Uterus (tissue), 4 donors: ENCODE data around the gene TMEM252. TPM values are rescaled to one million over a fixed set of nuclear protein-coding genes. Genes with fewer than 3 reads are reported as not detected.

Source experiments
- DNase-seq, 2 donors: peaks; one replicate each; pipeline ENCODE4 v3.0.0-alpha.2; 2019 to 2020
- H3K27ac ChIP-seq, 2 donors: fragments of 200-600 bp; sonication (generic); 1 replicate in 1 of 2; 2 replicates in 1 of 2; pipeline ENCODE4 v1.5.1; 2016 to 2018
- H3K27me3 ChIP-seq, 2 donors: fragments of 200-600 bp; sonication (generic); one replicate each; pipeline ENCODE4 v1.5.1; 2018 to 2019; ENCODE audit warnings: control low read depth in 1 of 2
- H3K36me3 ChIP-seq, 2 donors: fragments of 200-600 bp; sonication (generic); one replicate each; pipeline ENCODE4 v1.5.1; 2019; ENCODE audit warnings: control low read depth in 1 of 2
- H3K4me1 ChIP-seq, 2 donors: fragments of 200-600 bp; sonication (generic); one replicate each; pipeline ENCODE4 v1.5.1; 2018 to 2019; ENCODE audit warnings: control low read depth in 1 of 2
- H3K4me3 ChIP-seq, 2 donors: fragments of 200-600 bp; sonication (generic); 1 replicate in 1 of 2; 2 replicates in 1 of 2; pipeline ENCODE4 v1.5.1; 2018 to 2019; ENCODE audit warnings: mild to moderate bottlenecking in 1 of 2
- H3K9me3 ChIP-seq, 2 donors: fragments of 200-600 bp; sonication (generic); one replicate each; pipeline ENCODE4 v1.5.1; 2019; ENCODE audit warnings: control low read depth in 1 of 2
- POLR2A ChIP-seq, 2 donors: fragments of 450-650 bp; IDR thresholded peaks; one replicate each; pipeline ENCODE4 v1.6.1; 2016; ENCODE audit warnings: antibody characterized with exemption in 2 of 2, mild to moderate bottlenecking in 1 of 2, moderate library complexity in 1 of 2
- intact Hi-C: fragments of 100-400 bp; cut with DNase I; formaldehyde crosslinking; loops from one replicate; pipeline ENCODE4 v1.15.1; 2023; ENCODE audit warnings: low total_unique reads
- total RNA-seq, 4 donors: library from RNA; depleted of rRNA in 3 of 4; stranded (reverse); fragments of >200 nt in 3 of 4; gene quantifications; one replicate each; pipeline versions ENCODE4 v1.1.0 to v1.2.4, GENCODE V29; 2014 to 2023
- TF ChIP-seq, protein P1 (sequence below), 4 experiments: fragments of 200-600 bp in 2 of 4; fragments of 450-650 bp in 2 of 4; sonication (generic) in 2 of 4; IDR thresholded peaks; one replicate each; pipeline ENCODE4 v1.5.1; 2016 to 2019; ENCODE audit warnings: antibody characterized with exemption in 4 of 4, mild to moderate bottlenecking in 2 of 4, moderate library complexity in 1 of 4
- donor health status: DM: yes; HTN: yes; CAD: no.

Gene TMEM252, protein sequence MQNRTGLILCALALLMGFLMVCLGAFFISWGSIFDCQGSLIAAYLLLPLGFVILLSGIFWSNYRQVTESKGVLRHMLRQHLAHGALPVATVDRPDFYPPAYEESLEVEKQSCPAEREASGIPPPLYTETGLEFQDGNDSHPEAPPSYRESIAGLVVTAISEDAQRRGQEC
- under 1 TPM in 1 of 4 donors, not detected in 3; 0.69 TPM for total RNA-seq

DNA sequence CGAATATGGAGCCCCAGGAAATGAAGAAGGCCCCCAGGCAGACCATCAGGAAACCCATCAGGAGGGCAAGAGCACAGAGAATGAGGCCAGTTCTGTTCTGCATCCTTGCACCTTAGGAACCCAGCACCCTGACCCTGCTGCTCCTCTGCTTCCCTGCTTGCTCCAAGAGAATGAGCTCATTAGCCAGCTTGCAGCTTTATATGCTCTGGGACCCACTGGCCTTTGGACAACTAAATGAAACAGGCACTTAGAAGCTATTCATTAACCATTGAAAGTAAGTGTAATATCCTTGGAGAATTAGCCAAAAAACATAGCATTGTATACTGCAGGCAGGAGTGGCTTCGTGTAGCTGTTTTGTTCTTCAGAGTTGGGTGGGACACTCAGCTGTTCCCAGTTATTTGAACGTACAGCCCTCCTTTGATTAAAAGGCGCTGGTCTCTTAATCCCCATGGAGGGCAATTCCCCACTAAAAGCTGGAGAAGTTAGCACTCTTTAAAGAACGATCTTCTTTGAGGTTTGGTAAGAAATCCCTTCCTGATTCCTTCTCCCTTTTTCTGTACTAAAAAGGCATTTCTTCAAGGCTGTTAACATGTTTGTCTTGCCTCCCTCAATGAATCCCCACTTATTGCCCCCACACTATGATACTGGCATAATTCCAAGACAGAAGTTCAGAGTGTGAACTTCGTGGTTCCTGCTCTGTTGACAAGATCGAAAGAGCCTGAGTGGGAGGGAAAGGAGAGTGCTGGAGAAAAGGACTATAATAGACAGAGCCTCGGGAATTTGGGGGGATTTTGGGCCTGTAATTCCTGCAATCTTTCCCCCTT is at the start of gene TMEM252:
Gene TMEM252, minus strand, starts transcription at position 172 of the 824 bp plus-strand sequence. Its CDS starts 69 bp downstream, at position 103.
- DNase-seq = no peak
- H3K27me3 ChIP-seq = no peaks in the 10 kb centered on the region
- no peaks in the 10 kb centered on the region for H3K9me3 ChIP-seq
- peaks cover 0 to 6% of the 10 kb centered on the region in 2 donors for H3K4me1 ChIP-seq
- TF ChIP-seq POLR2A (IDR thresholded peaks at IDR 0.05) = no peak
- TF ChIP-seq, protein P1, sequence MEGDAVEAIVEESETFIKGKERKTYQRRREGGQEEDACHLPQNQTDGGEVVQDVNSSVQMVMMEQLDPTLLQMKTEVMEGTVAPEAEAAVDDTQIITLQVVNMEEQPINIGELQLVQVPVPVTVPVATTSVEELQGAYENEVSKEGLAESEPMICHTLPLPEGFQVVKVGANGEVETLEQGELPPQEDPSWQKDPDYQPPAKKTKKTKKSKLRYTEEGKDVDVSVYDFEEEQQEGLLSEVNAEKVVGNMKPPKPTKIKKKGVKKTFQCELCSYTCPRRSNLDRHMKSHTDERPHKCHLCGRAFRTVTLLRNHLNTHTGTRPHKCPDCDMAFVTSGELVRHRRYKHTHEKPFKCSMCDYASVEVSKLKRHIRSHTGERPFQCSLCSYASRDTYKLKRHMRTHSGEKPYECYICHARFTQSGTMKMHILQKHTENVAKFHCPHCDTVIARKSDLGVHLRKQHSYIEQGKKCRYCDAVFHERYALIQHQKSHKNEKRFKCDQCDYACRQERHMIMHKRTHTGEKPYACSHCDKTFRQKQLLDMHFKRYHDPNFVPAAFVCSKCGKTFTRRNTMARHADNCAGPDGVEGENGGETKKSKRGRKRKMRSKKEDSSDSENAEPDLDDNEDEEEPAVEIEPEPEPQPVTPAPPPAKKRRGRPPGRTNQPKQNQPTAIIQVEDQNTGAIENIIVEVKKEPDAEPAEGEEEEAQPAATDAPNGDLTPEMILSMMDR (IDR thresholded peaks at IDR 0.05) = no peak
- no peaks in the 10 kb centered on the region for H3K36me3 ChIP-seq
- H3K27ac ChIP-seq = peak within 1 kb of the TSS; percentile 54 to 72
- H3K4me3 ChIP-seq = no peak within 1 kb of the TSS
- intact Hi-C loops = no loop called here

DNA sequence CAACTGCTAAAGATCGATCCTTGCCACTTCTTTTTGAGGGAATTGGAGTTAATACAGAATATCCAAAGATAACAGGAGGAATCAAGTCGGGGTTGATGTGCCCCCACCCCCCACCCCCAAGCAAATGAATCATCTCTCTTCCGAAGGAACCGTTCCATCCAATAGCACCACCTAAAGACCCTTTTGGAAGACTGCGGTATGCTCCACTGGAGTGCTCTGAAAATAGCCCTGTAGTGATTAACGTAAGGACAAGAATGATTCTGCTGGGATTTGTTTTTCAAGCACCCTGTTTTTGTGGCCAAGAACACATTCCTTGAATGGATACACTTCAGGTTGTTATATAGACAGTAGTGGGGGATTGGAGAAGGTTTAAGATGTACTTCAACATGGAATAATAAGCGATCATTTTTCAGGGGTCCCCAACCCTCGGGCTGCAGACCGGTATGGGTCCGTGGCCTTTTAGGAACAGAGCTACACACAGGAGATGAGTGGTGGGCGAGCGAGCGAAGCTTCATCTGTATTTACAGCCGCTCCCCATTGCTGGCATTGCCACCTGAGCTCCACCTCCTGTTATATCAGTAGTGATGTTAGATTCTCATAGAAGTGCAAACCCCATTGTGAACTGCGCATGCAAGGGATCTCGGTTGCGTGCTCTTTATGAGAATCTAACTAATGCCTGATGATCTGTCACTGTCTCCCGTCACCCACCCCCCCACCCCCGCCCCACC is 44.5 kb upstream of the TMEM252 start:
- Histone ChIP-seq H3K36me3 (no peaks in the 10 kb centered on the region), H3K27me3 (no peaks in the 10 kb centered on the region), H3K9me3 (no peaks in the 10 kb centered on the region), H3K4me1 (no peaks in the 10 kb centered on the region), H3K4me3 (no peak overlapping the region), H3K27ac (no peak overlapping the region)
- DNase-seq = no peak
- TF ChIP-seq, protein P1 (IDR thresholded peaks at IDR 0.05) = no peak
- TF ChIP-seq POLR2A (IDR thresholded peaks at IDR 0.05) = no peak
- intact Hi-C loops = no loop called here

DNA sequence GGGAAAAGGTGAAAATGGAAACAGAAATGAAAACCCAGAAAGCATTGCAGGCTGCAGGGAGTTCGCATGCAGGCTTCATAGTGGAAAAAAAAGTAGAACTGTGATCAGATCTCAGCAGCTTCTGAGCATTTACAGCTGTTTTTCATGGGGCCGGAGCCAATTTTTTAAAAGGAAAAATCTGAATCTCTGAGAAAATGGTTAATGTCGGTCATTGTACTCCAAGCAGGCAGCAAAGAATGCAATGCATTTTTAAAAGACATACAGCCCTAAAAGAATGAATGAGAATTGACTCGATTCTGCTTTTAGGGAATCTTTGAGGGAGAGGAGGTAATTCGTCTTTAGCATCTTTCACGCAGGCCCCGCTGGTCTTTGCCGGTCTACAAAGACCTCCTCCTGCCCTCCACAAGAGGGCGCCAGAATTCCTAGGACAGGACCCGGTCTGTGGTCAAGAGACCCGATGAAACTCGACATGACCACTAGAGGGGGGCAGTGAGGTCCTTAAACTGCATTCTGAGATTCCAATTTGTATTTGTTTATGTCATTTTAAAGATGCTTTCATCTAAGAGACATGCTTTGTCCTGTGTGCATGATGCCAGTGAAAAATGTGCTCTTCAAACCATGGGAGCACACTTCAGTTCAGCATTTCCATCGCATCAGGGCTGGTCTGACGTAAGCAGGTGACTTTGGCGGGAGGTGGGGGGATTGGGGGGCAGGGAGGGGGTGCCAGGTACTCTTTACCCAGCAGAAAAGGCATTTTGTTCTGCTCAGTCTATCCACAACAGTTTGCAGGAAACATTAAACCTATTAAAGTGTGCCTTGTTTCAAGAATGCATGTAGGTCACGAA is 43.7 kb upstream of the TMEM252 start:
- no peak for TF ChIP-seq POLR2A (IDR thresholded peaks at IDR 0.05)
- TF ChIP-seq, protein P1 (IDR thresholded peaks at IDR 0.05) = peak; percentile 92 to 96 (median 94)
- no peaks in the 10 kb centered on the region for H3K4me1 ChIP-seq
- no peaks in the 10 kb centered on the region for H3K9me3 ChIP-seq
- no peak overlapping the region for H3K27ac ChIP-seq
- no peaks in the 10 kb centered on the region for H3K27me3 ChIP-seq
- no peaks in the 10 kb centered on the region for H3K36me3 ChIP-seq
- DNase-seq = peak; percentile 67 to 80
- intact Hi-C loops = no loop called here
- no peak overlapping the region for H3K4me3 ChIP-seq

DNA sequence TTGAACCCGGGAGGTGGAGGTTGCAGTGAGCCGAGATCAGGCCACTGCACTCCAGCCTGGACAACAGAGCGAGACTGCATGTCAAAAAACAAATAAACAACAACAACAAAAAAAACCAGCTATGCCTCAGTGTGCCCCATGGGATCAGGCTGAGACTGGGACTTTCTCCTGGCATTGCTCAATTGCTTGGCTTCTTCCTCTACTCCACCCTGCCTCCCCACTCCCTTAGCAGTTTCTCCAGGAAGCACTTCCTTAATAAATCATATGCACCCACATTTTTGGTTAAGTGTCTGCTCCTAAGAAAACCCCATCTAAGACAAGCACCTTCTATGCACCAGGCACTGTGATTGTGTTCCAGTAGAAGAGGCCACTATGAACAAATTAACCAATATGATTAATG is 41.0 kb upstream of the TMEM252 start:
- no peak overlapping the region for H3K4me3 ChIP-seq
- H3K36me3 ChIP-seq = no peaks in the 10 kb centered on the region
- no peak for DNase-seq
- no peaks in the 10 kb centered on the region for H3K9me3 ChIP-seq
- intact Hi-C loops = no loop called here
- TF ChIP-seq POLR2A (IDR thresholded peaks at IDR 0.05) = no peak
- TF ChIP-seq, protein P1 (IDR thresholded peaks at IDR 0.05) = no peak
- no peaks in the 10 kb centered on the region for H3K27me3 ChIP-seq
- H3K27ac ChIP-seq = no peak overlapping the region
- no peaks in the 10 kb centered on the region for H3K4me1 ChIP-seq
